Endothelial cell of umbilical vein (primary cell): ENCODE data around the gene MYO1B. TPM values are rescaled to one million over a fixed set of nuclear protein-coding genes. Genes with fewer than 3 reads are reported as not detected.

Source experiments
- BruUV-seq: library from RNA; stranded (reverse); fragments of 400-500 nt; replicated peaks from 2 replicates; lab custom pipeline; 2021; lab: Mats Ljungman, UMichigan
- CTCF ChIA-PET: fragments of 300-600, 350-600 bp; sonication (Branson Sonifier 250); formaldehyde crosslinking; loops from one replicate; lab custom pipeline; 2021; ENCODE audit warnings: antibody characterized with exemption, inconsistent platforms; lab: Charles Lee
- POLR2A ChIA-PET: fragments of 300-600, 350-600 bp; sonication (Branson Sonifier 250); formaldehyde crosslinking; loops from one replicate; lab custom pipeline; 2021; ENCODE audit warnings: antibody characterized with exemption, inconsistent platforms; lab: Charles Lee
- DNase-seq: peaks from one replicate; pipeline ENCODE4 v3.0.0-alpha.2; 2011; ENCODE audit warnings: low read depth, low spot score
- FAIRE-seq: peaks from 2 replicates; lab custom pipeline; 2011; peaks lifted over from hg19 to GRCh38; lab: Jason Lieb, UNC
- H2AFZ ChIP-seq: 2 replicates; pipeline ENCODE4 v1.6.0; 2012; ENCODE audit warnings: low read depth, low read length, control low read depth, inconsistent platforms
- H3K27ac ChIP-seq: 2 replicates; pipeline ENCODE4 v1.5.1; 2011; ENCODE audit warnings: low read depth, mild to moderate bottlenecking, control low read depth, low read length, moderate library complexity; ENCODE audit not compliant: insufficient read depth
- H3K27me3 ChIP-seq, 2 experiments: 2 replicates each; pipeline versions ENCODE4 v1.6.0 to v1.6.1; 2011; ENCODE audit warnings: low read length in 2 of 2, mixed read lengths in 1 of 2; ENCODE audit not compliant: control insufficient read depth in 2 of 2, insufficient read depth in 2 of 2
- H3K36me3 ChIP-seq, 2 experiments: 2 replicates in 1 of 2; 3 replicates in 1 of 2; pipeline ENCODE4 v1.5.1; 2011; ENCODE audit warnings: low read length in 2 of 2, mild to moderate bottlenecking in 1 of 2, moderate library complexity in 1 of 2; ENCODE audit not compliant: control insufficient read depth in 2 of 2, insufficient read depth in 2 of 2; ENCODE audit errors: extremely low read depth in 1 of 2
- H3K4me1 ChIP-seq: 3 replicates; pipeline ENCODE4 v1.5.1; 2011; ENCODE audit warnings: mild to moderate bottlenecking, low read length; ENCODE audit not compliant: control insufficient read depth, insufficient read depth; ENCODE audit errors: extremely low read depth
- H3K4me2 ChIP-seq: 2 replicates; pipeline ENCODE4 v1.6.1; 2011; ENCODE audit warnings: low read length, control low read depth, mixed read lengths; ENCODE audit not compliant: insufficient read depth
- H3K4me3 ChIP-seq, 3 experiments: fragments of 200-600 bp in 1 of 3; sonication (generic), shearing (Covaris generic) in 1 of 3; replicated peaks in 1 of 3; 2 replicates each; pipeline ENCODE4 v1.5.1; 2011 to 2016; ENCODE audit warnings: control low read depth in 3 of 3, low read length in 3 of 3, mild to moderate bottlenecking in 2 of 3, inconsistent platforms in 1 of 3, low read depth in 1 of 3, moderate library complexity in 1 of 3; ENCODE audit not compliant: insufficient read depth in 1 of 3
- H3K79me2 ChIP-seq: 2 replicates; pipeline ENCODE4 v1.6.0; 2012; ENCODE audit warnings: low read length, inconsistent platforms; ENCODE audit not compliant: control insufficient read depth, insufficient read depth
- H3K9ac ChIP-seq: replicated peaks from 2 replicates; pipeline ENCODE3; 2011; ENCODE audit warnings: low read length, control low read depth; ENCODE audit not compliant: insufficient read depth; ENCODE audit errors: extremely low read depth
- H3K9me1 ChIP-seq: replicated peaks from 3 replicates; pipeline ENCODE4 v1.6.0; 2011; ENCODE audit warnings: mild to moderate bottlenecking, low read length; ENCODE audit not compliant: control insufficient read depth, insufficient read depth; ENCODE audit errors: extremely low read depth
- H3K9me3 ChIP-seq: replicated peaks from 2 replicates; pipeline ENCODE4 v1.5.1; 2012; ENCODE audit warnings: low read length, inconsistent platforms; ENCODE audit not compliant: control insufficient read depth, insufficient read depth
- H4K20me1 ChIP-seq: replicated peaks from 2 replicates; pipeline ENCODE3; 2011; ENCODE audit warnings: mild to moderate bottlenecking, low read length; ENCODE audit not compliant: control insufficient read depth, insufficient read depth; ENCODE audit errors: extremely low read depth
- CTCF ChIP-seq, 2 donors: IDR thresholded peaks; 1 replicate in 1 of 2; 2 replicates in 1 of 2; pipeline ENCODE4 v1.5.1; 2011; ENCODE audit warnings: low read length in 2 of 2, mild to moderate bottlenecking in 2 of 2, moderate library complexity in 2 of 2, control low read depth in 1 of 2, inconsistent platforms in 1 of 2, low read depth in 1 of 2; ENCODE audit not compliant: insufficient read depth in 1 of 2; ENCODE audit errors: extremely low read depth in 1 of 2
- EZH2 ChIP-seq: IDR thresholded peaks from 2 replicates; pipeline ENCODE4 v1.6.1; 2012; ENCODE audit warnings: borderline replicate concordance, low read depth, mild to moderate bottlenecking, moderate library complexity, low read length, inconsistent platforms; ENCODE audit not compliant: severe bottlenecking
- FOS ChIP-seq: IDR thresholded peaks from 2 replicates; pipeline ENCODE4 v1.6.1; 2011; ENCODE audit warnings: mild to moderate bottlenecking, low read length, moderate library complexity, borderline replicate concordance; ENCODE audit not compliant: insufficient read depth
- GATA2 ChIP-seq: IDR thresholded peaks from 2 replicates; pipeline ENCODE4 v1.7.0; 2011; ENCODE audit warnings: low read depth, mild to moderate bottlenecking, moderate library complexity, mixed read lengths, low read length; ENCODE audit not compliant: insufficient read length, insufficient read depth
- JUN ChIP-seq: IDR thresholded peaks from 2 replicates; pipeline ENCODE4 v1.6.1; 2011; ENCODE audit warnings: borderline replicate concordance, low read depth; ENCODE audit not compliant: insufficient read length, insufficient read depth
- MAX ChIP-seq: IDR thresholded peaks from 2 replicates; pipeline ENCODE4 v1.6.1; 2011; ENCODE audit not compliant: insufficient read depth, insufficient read length
- MYC ChIP-seq: IDR thresholded peaks from one replicate; pipeline ENCODE4 v1.6.1; 2011; ENCODE audit warnings: mild to moderate bottlenecking, low read depth, low read length
- POLR2A ChIP-seq: IDR thresholded peaks from 2 replicates; pipeline ENCODE4 v1.6.1; 2012; ENCODE audit warnings: low read depth, mild to moderate bottlenecking, control low read depth, low read length
- POLR2AphosphoS5 ChIP-seq: IDR thresholded peaks from 2 replicates; pipeline ENCODE4 v1.6.1; 2012; ENCODE audit warnings: low read depth, mild to moderate bottlenecking, control low read depth, low read length, moderate library complexity; ENCODE audit not compliant: insufficient read depth
- dilution Hi-C: fragments of 300-500 bp; cut with MboI; formaldehyde crosslinking; loops from one replicate; pipeline ENCODE4 v1.15.0; 2019; ENCODE audit warnings: low sequenced_read_pairs; ENCODE audit not compliant: extremely low pct_ligation_motif_present
- intact Hi-C: fragments of 100-400 bp; cut with micrococcal nuclease; formaldehyde crosslinking; loops from one replicate; pipeline ENCODE4 v1.10.0; 2022
- polyA plus RNA-seq, 4 experiments: library from polyadenylated mRNA; depleted of rRNA in 3 of 4; stranded (reverse) in 3 of 4; unstranded in 1 of 4; fragments of >200 nt; gene quantifications; 2 replicates each; pipeline versions ENCODE4 v1.2.1 to v1.2.3, GENCODE V29; 2011 to 2012; ENCODE audit warnings: missing spikeins in 1 of 4
- total RNA-seq: library from RNA; stranded (reverse); gene quantifications from 2 replicates; pipeline ENCODE4 v1.2.3, GENCODE V29; 2021

Gene MYO1B
- total and polyA plus RNA-seq, 2 donors (not counting 3 experiments of a cell fraction or from before 2014, with no cell fraction given), result 8.7 to 51.1 TPM

- H3K4me2 ChIP-seq, result peak overlapping the region; percentile 36
- TF ChIP-seq CTCF (IDR thresholded peaks at IDR 0.05; ENCODE audit: extremely low read depth in 1 of 2, insufficient read depth in 1 of 2, low read depth in 1 of 2, low read length in 2 of 2), result no peak
- TF ChIP-seq JUN, result peak; percentile 81
- TF ChIP-seq GATA2, result peak; percentile 26
- peak; percentile 69 for TF ChIP-seq FOS
- FAIRE-seq, result no peak
- no peaks in the 10 kb centered on the region for H3K9me1 ChIP-seq
- peaks cover 5% of the 10 kb centered on the region for H4K20me1 ChIP-seq
- intact Hi-C loops (no loop called here), dilution Hi-C loops (no loop called here)
- no TSS peak for BruUV-seq
- H3K27ac ChIP-seq, result no peak overlapping the region
- H3K27me3 ChIP-seq, result no peaks in the 10 kb centered on the region
- ChIA-PET POLR2A (no interaction called here), CTCF (no interaction called here)
- H3K36me3 ChIP-seq, result no peaks in the 10 kb centered on the region
- H2AFZ ChIP-seq, result no peak overlapping the region
- no peak overlapping the region for H3K9ac ChIP-seq
- DNase-seq, result peak; percentile 25
- peaks cover 8% of the 10 kb centered on the region for H3K4me1 ChIP-seq
- H3K4me3 ChIP-seq, result no peak overlapping the region
- no peaks in the 10 kb centered on the region for H3K79me2 ChIP-seq
- no peaks in the 10 kb centered on the region for H3K9me3 ChIP-seq
These were observed 66.4 kb downstream of the MYO1B start for GRCh38 chr2:191311627-191312026.

- no TSS peak for BruUV-seq
- no peak overlapping the region for H2AFZ ChIP-seq
- no peak overlapping the region for H3K9ac ChIP-seq
- H3K79me2 ChIP-seq, result no peaks in the 10 kb centered on the region
- H3K36me3 ChIP-seq, result no peaks in the 10 kb centered on the region
- DNase-seq (no peak), FAIRE-seq (no peak)
- ChIA-PET CTCF (interaction anchor here (1.8 kb wide), 1 partner anchor 10 kb away, joined by 7 read pairs; no protein-coding TSS in a partner anchor), POLR2A (no interaction called here)
- dilution Hi-C loops, result no loop called here
- no peaks in the 10 kb centered on the region for H3K9me1 ChIP-seq
- H3K4me2 ChIP-seq, result no peak overlapping the region
- peaks cover 5% of the 10 kb centered on the region for H4K20me1 ChIP-seq
- H3K4me1 ChIP-seq, result peaks cover 8% of the 10 kb centered on the region
- no peak overlapping the region for H3K4me3 ChIP-seq
- no peak overlapping the region for H3K27ac ChIP-seq
- TF ChIP-seq MAX (no peak), CTCF (IDR thresholded peaks at IDR 0.05; ENCODE audit: extremely low read depth in 1 of 2, insufficient read depth in 1 of 2, low read depth in 1 of 2, low read length in 2 of 2) (no peak), FOS (no peak), EZH2 (no peak), JUN (no peak), GATA2 (no peak), POLR2A (no peak), MYC (no peak), POLR2AphosphoS5 (no peak)
- H3K9me3 ChIP-seq, result no peaks in the 10 kb centered on the region
- intact Hi-C loops, result no loop called here
- H3K27me3 ChIP-seq, result no peaks in the 10 kb centered on the region
These were observed 67.0 kb downstream of the MYO1B start for GRCh38 chr2:191312163-191312562.
